GM18502 (cell line): Measurements from ENCODE around the gene QKI.
"Not testable (repeated sequence)": the region's sequence is repeated elsewhere in the genome, so short reads cannot be mapped to it uniquely, and the experiment has no call there.

ENCODE experiments used
- ATAC-seq: cut with Tn5 transposase; IDR thresholded peaks from one replicate; pipeline ENCODE4 v1.9.1; 2021; ENCODE audit warnings: mild to moderate bottlenecking; ENCODE audit not compliant: unreplicated experiment, poor library complexity

The QKI gene

GRCh38 chr6:163566056-163566455 is 151.5 kb downstream of the QKI start:
- ATAC-seq = no peak

- no peak for ATAC-seq
Observed at GRCh38 chr6:163568275-163568674, 153.8 kb downstream of the QKI start.

- ATAC-seq = no peak
Observed at GRCh38 chr6:163570579-163571231, 156.2 kb downstream of the QKI start.

GRCh38 chr6:163571730-163572129 is 157.2 kb downstream of the QKI start:
- no peak for ATAC-seq

DNA sequence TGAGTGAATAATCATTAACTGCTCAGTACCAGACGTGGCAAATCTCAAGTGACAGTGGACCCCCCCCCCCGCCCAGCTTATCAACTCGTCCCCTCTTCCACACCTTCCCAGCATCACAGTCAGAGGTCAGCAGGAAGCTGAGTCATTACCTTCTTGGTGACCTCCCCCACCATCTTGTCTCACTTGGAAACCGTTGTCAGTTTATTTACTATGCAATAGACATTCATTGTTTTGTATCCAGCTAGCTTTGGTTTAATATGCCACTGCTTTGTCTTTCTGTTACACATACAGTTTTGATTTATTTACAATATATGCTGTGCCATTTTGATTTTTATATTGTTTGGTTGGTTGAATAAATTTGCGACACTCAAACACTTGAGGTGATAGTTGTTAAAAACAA is 158.1 kb downstream of the QKI start:
- no peak for ATAC-seq

- ATAC-seq = no peak
Observed at GRCh38 chr6:163573503-163574179, 159.1 kb downstream of the QKI start.

DNA sequence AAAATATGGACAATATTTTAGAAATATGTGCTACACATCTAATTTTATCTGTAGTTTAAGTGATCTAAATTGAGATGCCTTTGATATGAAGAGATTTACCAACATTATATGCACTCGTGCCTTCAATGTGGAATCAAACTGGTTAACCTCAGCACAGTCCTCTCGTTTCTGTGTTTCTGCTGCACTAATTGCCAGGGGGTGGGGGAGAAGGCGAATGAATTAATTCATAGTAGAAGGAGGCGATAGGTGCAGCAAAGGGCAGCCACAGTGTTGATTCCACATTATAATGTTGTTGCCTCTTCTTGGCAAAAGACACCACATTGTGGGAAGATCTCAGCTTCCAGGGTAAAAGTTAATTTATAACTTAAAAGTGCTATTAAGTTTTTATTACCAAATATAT is 161.6 kb downstream of the QKI start:
- no peak for ATAC-seq

DNA sequence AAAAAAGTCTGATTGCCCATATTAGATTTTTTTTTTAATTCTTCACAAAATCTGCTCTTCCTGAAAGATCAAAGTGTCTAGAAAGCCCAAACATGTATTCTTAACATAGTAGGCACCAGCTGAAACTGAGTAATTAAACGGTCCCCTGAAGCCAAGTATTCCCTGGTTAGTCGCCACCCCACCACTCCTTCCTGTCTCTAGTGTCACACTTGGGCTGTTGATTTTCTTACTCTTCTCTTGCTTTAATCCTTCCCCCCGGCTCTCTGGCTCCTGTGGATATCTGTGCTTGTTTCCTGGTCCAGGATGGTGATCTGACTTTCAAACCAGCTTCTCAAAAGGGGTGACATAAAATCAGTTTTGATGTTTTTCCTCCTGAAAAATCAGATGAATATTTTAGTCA is 162.9 kb downstream of the QKI start:
- ATAC-seq = no peak

GRCh38 chr6:163579111-163579879 is 164.8 kb downstream of the QKI start:
- no peak for ATAC-seq

DNA sequence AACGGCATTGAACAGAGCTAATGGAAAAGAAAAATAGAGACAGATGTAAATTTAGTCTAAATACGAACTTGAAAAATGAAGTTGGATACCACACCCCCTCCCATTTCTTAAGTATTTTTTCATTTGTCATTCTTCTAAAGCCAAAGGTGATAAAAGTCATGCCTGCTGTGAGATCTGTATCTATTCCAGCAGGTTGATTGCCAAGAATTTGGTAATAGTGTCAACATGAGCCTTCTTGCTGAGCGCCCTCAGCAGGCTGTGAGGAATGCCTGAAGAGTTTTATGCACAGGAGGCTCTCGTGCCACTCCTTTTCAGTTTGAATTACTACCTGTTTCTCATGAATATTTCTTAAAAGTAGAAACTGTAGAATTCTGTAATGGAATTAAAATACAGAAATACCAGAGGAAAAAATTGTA is 165.4 kb downstream of the QKI start:
- ATAC-seq = no peak

- no peak for ATAC-seq
Observed at GRCh38 chr6:163580311-163581030, 166.0 kb downstream of the QKI start.

- no peak for ATAC-seq
Observed at GRCh38 chr6:163583558-163583957, 169.0 kb downstream of the QKI start.

DNA sequence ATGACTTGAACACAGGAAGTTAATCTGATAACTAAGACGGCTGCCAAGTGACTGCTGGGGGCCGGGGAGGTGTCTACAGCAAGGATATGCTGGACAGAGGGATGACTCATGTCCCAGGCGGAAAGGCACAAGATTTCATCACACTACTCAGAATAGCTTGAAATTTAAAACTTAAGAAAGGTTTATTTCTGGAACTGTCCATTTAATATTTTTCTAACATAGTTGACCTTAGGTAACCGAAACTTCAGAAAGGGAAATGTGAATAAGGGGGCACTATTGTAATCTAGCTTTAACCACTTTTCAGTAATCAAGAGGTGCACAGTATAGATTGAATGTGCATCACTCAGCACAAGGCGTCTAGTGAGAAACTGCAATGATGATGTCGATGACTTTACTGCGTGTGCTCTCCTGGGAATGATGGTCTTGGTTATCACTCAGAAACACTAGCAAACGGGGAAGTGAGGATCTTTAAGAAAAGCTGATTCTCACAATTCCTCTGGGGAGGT is 171.5 kb downstream of the QKI start:
- no peak for ATAC-seq

- no peak for ATAC-seq
Observed at GRCh38 chr6:163586888-163587287, 172.4 kb downstream of the QKI start.

DNA sequence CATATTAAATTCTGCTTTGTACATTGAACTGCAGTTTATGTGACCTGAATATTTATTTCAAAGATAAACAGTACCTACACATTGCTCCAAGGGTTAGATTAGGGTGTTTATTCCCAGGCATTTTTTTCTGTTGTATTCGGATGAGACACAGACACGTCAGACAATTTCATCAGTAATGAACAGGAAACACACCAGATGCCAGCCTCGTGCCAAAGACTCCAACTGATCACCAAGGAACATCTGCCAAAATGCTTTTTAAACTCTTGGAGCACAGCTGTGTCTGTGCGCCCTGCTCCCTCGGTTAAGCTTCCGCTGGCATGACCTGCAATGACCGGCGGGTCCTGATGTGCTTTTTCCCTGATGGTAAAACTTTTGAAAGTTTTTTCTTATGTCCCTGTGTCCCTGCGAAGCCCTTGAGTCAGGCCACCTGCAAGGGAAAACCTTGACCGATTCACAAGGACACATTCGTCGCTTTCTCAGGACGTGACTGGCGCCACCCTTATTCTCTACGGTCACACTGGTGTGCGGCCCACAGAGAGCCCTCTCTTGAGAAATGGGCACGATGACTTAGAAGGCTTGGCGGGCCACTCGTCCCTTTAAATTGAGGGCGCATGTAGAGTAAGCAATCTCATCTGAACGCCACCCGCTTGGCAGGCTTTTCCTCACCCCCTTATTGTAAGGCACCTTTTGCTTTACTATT is 173.9 kb downstream of the QKI start:
- no peak for ATAC-seq

GRCh38 chr6:163589387-163589786 is 174.9 kb downstream of the QKI start:
- ATAC-seq = no peak

GRCh38 chr6:163590132-163590531 is 175.6 kb downstream of the QKI start:
- ATAC-seq = not testable (repeated sequence)

DNA sequence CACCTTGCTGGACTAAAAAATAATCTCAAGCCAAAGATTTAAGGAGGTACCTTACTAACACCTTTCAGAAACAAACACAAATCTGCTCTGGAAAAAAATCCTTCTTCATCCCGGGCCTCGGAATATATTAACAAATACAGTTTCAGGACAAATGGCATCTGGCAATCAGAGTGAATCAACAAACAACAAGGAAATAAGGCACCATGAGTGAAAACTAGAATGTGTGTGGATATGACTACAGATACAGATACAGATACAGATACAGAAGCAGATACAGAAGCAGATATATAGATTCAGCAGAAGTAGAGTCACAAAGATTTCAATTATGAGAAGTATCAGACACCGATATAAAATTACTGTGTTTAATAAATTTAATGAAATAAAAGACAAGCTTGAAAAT is 178.4 kb downstream of the QKI start:
- ATAC-seq = no peak

- no peak for ATAC-seq
Observed at GRCh38 chr6:163596174-163596573, 181.7 kb downstream of the QKI start.

GRCh38 chr6:163599136-163599535 is 184.6 kb downstream of the QKI start:
- no peak for ATAC-seq
